ENCODE data around the gene ZCWPW1.

GRCh38 chr7:100358027-100358856 lies 70.3 kb downstream of the ZCWPW1 start, which contains the start of gene PILRB:
- TF ChIP-seq POLR2AphosphoS5 (IDR thresholded peaks at IDR 0.05; ENCODE audit: borderline replicate concordance, low read depth, low read length), result no peak
- no peak for TF ChIP-seq EZH2 (IDR thresholded peaks at IDR 0.05)
- no peak for TF ChIP-seq FOXP2 (optimal IDR thresholded peaks at IDR 0.05; ENCODE audit: control extremely low read depth, extremely low read length, insufficient read depth)

Data from SK-N-MC (cell line).